Measurements from ENCODE around the gene SUSD1.

GRCh38 chr9:112065806-112066606 lies 109.1 kb downstream of the SUSD1 start:
- TF ChIP-seq POLR2A (IDR thresholded peaks at IDR 0.05; ENCODE audit: extremely low read depth, insufficient read length) (no peak), CTCF (IDR thresholded peaks at IDR 0.05; ENCODE audit: low read depth, low read length) (no peak)
- TF ChIP-seq, protein P1, sequence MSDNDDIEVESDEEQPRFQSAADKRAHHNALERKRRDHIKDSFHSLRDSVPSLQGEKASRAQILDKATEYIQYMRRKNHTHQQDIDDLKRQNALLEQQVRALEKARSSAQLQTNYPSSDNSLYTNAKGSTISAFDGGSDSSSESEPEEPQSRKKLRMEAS (IDR thresholded peaks at IDR 0.05; ENCODE audit: low read depth, low read length) = no peak
